ENCODE results near the gene EFHB. TPM values are rescaled to one million over a fixed set of nuclear protein-coding genes. Genes with fewer than 3 reads are reported as not detected.

Gene EFHB
- total RNA-seq, 1 experiment from 2014 or later, result 1.9 TPM

DNA sequence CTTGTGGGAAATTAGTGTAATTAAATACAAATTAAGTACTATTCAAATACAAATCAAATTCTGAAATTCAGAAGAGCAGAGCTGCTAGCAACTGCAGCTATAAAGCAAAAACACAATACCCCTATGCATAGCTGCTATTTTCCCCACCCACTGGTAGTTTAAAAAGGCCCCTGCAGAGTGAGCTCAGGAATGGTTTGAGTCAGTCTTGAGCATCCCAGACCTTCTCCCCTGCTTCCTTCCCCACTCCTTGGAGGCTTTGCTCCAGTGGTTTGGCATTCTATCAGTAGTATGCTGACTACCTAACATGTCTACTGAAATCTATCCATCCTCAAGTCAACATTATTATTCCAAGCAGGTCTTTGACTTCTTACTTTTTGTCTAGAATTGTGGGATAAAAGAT lies 53.0 kb downstream of the EFHB start:
- Histone ChIP-seq H3T11ph (ENCODE audit: low read length) (no peak overlapping the region), H3K79me1 (ENCODE audit: insufficient read depth, low read depth, low read length, poor library complexity, severe bottlenecking) (no peaks in the 10 kb centered on the region), H2AFZ (ENCODE audit: low read length) (no peak overlapping the region), H4K5ac (ENCODE audit: insufficient read length, low read depth, low read length) (no peak overlapping the region), H3K56ac (ENCODE audit: insufficient read length, low read depth, low read length) (no peak overlapping the region), H2BK12ac (ENCODE audit: insufficient read length, low read depth, low read length) (no peak overlapping the region), H4K8ac (replicated peaks; ENCODE audit: insufficient read length, low read depth, low read length) (no peak overlapping the region), H2BK15ac (ENCODE audit: low read depth, low read length) (no peak overlapping the region), H3K4me2 (ENCODE audit: insufficient read depth, insufficient read length, low read length) (no peak overlapping the region), H3K4ac (ENCODE audit: low read depth, low read length) (no peak overlapping the region), H3K9ac (ENCODE audit: extremely low read depth, insufficient read length, low read length) (no peak overlapping the region), H2BK120ac (ENCODE audit: low read depth, low read length, poor library complexity, severe bottlenecking) (no peak overlapping the region), H2AK5ac (ENCODE audit: insufficient read length, low read length) (no peak overlapping the region), H3K23ac (ENCODE audit: insufficient read length, low read depth, low read length) (no peak overlapping the region), H4K20me1 (ENCODE audit: control insufficient read depth, insufficient read depth, insufficient read length) (no peaks in the 10 kb centered on the region), H2BK5ac (ENCODE audit: insufficient read length, low read length) (no peak overlapping the region), H3K14ac (ENCODE audit: insufficient read depth, low read length) (no peak overlapping the region), H2BK20ac (ENCODE audit: low read depth, low read length, poor library complexity, severe bottlenecking) (no peak overlapping the region), H3K79me2 (ENCODE audit: insufficient read depth, low read length) (no peaks in the 10 kb centered on the region), H3K18ac (ENCODE audit: insufficient read length, low read depth, low read length) (no peak overlapping the region), H3K23me2 (ENCODE audit: insufficient read length, low read depth, low read length, poor library complexity, severe bottlenecking) (no peaks in the 10 kb centered on the region), H3K9me3 (ENCODE audit: control insufficient read depth, low read depth, low read length) (no peaks in the 10 kb centered on the region), H4K91ac (ENCODE audit: insufficient read length, low read depth, low read length) (no peak overlapping the region), H3K27me3 (ENCODE audit: insufficient read depth, low read length) (no peaks in the 10 kb centered on the region), H3K4me1 (ENCODE audit: insufficient read depth, low read length) (0 out of 2 replicates have a peak, but pooled peaks cover 2% of the 10 kb centered on the region), H3K27ac (ENCODE audit: insufficient read length, low read depth, low read length) (no peak overlapping the region)
- H3K9me3 Mint-ChIP-seq, result no peaks in the 10 kb centered on the region
- H3K27me3 Mint-ChIP-seq (ENCODE audit: low read depth), result no peaks in the 10 kb centered on the region
- H3K36me3 Mint-ChIP-seq (ENCODE audit: insufficient read depth in 1 of 3, low read depth in 3 of 3), result no peaks in the 10 kb centered on the region
- no peak overlapping the region for H3K4me3 Mint-ChIP-seq
- no peak overlapping the region for H3K27ac Mint-ChIP-seq
- peak; percentile 36 for DNase-seq
- TF ChIP-seq, protein P1, sequence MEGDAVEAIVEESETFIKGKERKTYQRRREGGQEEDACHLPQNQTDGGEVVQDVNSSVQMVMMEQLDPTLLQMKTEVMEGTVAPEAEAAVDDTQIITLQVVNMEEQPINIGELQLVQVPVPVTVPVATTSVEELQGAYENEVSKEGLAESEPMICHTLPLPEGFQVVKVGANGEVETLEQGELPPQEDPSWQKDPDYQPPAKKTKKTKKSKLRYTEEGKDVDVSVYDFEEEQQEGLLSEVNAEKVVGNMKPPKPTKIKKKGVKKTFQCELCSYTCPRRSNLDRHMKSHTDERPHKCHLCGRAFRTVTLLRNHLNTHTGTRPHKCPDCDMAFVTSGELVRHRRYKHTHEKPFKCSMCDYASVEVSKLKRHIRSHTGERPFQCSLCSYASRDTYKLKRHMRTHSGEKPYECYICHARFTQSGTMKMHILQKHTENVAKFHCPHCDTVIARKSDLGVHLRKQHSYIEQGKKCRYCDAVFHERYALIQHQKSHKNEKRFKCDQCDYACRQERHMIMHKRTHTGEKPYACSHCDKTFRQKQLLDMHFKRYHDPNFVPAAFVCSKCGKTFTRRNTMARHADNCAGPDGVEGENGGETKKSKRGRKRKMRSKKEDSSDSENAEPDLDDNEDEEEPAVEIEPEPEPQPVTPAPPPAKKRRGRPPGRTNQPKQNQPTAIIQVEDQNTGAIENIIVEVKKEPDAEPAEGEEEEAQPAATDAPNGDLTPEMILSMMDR (conservative IDR thresholded peaks at IDR 0.05), result no peak
- peaks cover 17 to 20% of the 10 kb centered on the region in 2 experiments for H3K4me1 Mint-ChIP-seq
